K562 (cell line): ENCODE results near the gene PMVK.

ENCODE experiments used
- CC2D1A ChIP-seq: fragments of 450-650 bp; IDR thresholded peaks from 2 replicates; pipeline ENCODE4 v1.6.1; 2017; ENCODE audit warnings: mild to moderate bottlenecking
- CEBPB ChIP-seq: fragments of 450-650 bp; IDR thresholded peaks from 2 replicates; pipeline ENCODE4 v1.6.1; 2016; ENCODE audit warnings: missing genetic modification characterization, missing compliant biosample characterization
- CTCF ChIP-seq, 3 experiments: IDR thresholded peaks in 2 of 3; conservative IDR thresholded peaks in 1 of 3; 2 replicates each; pipeline ENCODE4 v1.5.1; 2011 to 2012; ENCODE audit warnings: low read length in 3 of 3, mild to moderate bottlenecking in 3 of 3, control low read depth in 2 of 3, improper control_type of control experiment in 1 of 3, inconsistent platforms in 1 of 3, low read depth in 1 of 3, mixed read lengths in 1 of 3, moderate library complexity in 1 of 3; ENCODE audit not compliant: insufficient read depth in 2 of 3
- EZH2 ChIP-seq: IDR thresholded peaks from 2 replicates; pipeline ENCODE4 v1.6.1; 2012; ENCODE audit warnings: low read depth, mild to moderate bottlenecking, inconsistent platforms, low read length, borderline replicate concordance
- GABPA ChIP-seq: fragments of 200-800 bp; sonication (Bioruptor generic); conservative IDR thresholded peaks from 2 replicates; pipeline ENCODE4 v1.6.1; 2016; ENCODE audit warnings: low read depth, missing genetic modification characterization, missing compliant biosample characterization
- JUND ChIP-seq, 2 experiments: IDR thresholded peaks; 2 replicates in 1 of 2; 3 replicates in 1 of 2; pipeline ENCODE4 v1.6.1; 2011; ENCODE audit warnings: borderline replicate concordance in 2 of 2, low read depth in 2 of 2, low read length in 2 of 2, improper control_type of control experiment in 1 of 2, missing biosample characterization in 1 of 2, missing genetic modification characterization in 1 of 2, missing genetic modification reagents in 1 of 2
- MYNN ChIP-seq, 2 experiments: sonication (generic); formaldehyde crosslinking in 1 of 2; IDR thresholded peaks; 2 replicates each; pipeline versions ENCODE4 v1.5.0 to v1.6.1; 2016 to 2020; ENCODE audit warnings: antibody characterized with exemption in 1 of 2, missing genetic modification reagents in 1 of 2
- RNF2 ChIP-seq: sonication (generic); IDR thresholded peaks from 2 replicates; pipeline ENCODE4 v1.6.1; 2016
- SAFB2 ChIP-seq: fragments of 200-400 bp; formaldehyde crosslinking; IDR thresholded peaks from 2 replicates; pipeline ENCODE4 v1.6.1; 2018; ENCODE audit warnings: borderline replicate concordance, low read length, low read depth, moderate library complexity; ENCODE audit not compliant: severe bottlenecking
- SMAD1 ChIP-seq: fragments of 150-350 bp; IDR thresholded peaks from 2 replicates; pipeline ENCODE4 v1.6.1; 2014; ENCODE audit warnings: low read length, low read depth; ENCODE audit not compliant: partially characterized antibody
- TAF1 ChIP-seq: IDR thresholded peaks from 2 replicates; pipeline ENCODE4 v1.6.1; 2011; ENCODE audit warnings: mild to moderate bottlenecking, low read length, moderate library complexity; ENCODE audit not compliant: insufficient read depth, control insufficient read depth, severe bottlenecking; ENCODE audit errors: extremely low read depth
- TF ChIP-seq, protein P1 (sequence below): fragments of 450-650 bp; IDR thresholded peaks from 2 replicates; pipeline ENCODE4 v1.6.1; 2017; ENCODE audit warnings: antibody characterized with exemption, mild to moderate bottlenecking
- TF ChIP-seq, protein P2 (sequence below), 2 experiments: fragments of 450-650 bp in 1 of 2; sonication (generic) in 1 of 2; formaldehyde crosslinking in 1 of 2; IDR thresholded peaks in 1 of 2; conservative IDR thresholded peaks in 1 of 2; 2 replicates each; pipeline versions ENCODE4 v1.6.1 to v1.8.1; 2016 to 2023; ENCODE audit warnings: mild to moderate bottlenecking in 2 of 2, moderate library complexity in 2 of 2, inconsistent platforms in 1 of 2, missing genetic modification reagents in 1 of 2

GRCh38 chr1:154968731-154969130 is 32.2 kb upstream of the PMVK start:
- TF ChIP-seq CTCF (IDR thresholded peaks at IDR 0.05 in 2 of 3, conservative IDR thresholded peaks at IDR 0.05 in 1 of 3; ENCODE audit: insufficient read depth in 2 of 3, low read depth in 1 of 3, low read length in 3 of 3) = no peak
- TF ChIP-seq CC2D1A = no peak
- no peak for TF ChIP-seq CEBPB
- no peak for TF ChIP-seq JUND (IDR thresholded peaks at IDR 0.05; ENCODE audit: borderline replicate concordance, low read depth, low read length)
- no peak for TF ChIP-seq JUND (tag; IDR thresholded peaks at IDR 0.05; ENCODE audit: borderline replicate concordance, low read depth, low read length)
- TF ChIP-seq MYNN (IDR thresholded peaks at IDR 0.05) = no peak
- no peak for TF ChIP-seq MYNN (CRISPR knock-in tag; IDR thresholded peaks at IDR 0.05)
- no peak for TF ChIP-seq RNF2
- TF ChIP-seq GABPA = no peak
- TF ChIP-seq, protein P1, sequence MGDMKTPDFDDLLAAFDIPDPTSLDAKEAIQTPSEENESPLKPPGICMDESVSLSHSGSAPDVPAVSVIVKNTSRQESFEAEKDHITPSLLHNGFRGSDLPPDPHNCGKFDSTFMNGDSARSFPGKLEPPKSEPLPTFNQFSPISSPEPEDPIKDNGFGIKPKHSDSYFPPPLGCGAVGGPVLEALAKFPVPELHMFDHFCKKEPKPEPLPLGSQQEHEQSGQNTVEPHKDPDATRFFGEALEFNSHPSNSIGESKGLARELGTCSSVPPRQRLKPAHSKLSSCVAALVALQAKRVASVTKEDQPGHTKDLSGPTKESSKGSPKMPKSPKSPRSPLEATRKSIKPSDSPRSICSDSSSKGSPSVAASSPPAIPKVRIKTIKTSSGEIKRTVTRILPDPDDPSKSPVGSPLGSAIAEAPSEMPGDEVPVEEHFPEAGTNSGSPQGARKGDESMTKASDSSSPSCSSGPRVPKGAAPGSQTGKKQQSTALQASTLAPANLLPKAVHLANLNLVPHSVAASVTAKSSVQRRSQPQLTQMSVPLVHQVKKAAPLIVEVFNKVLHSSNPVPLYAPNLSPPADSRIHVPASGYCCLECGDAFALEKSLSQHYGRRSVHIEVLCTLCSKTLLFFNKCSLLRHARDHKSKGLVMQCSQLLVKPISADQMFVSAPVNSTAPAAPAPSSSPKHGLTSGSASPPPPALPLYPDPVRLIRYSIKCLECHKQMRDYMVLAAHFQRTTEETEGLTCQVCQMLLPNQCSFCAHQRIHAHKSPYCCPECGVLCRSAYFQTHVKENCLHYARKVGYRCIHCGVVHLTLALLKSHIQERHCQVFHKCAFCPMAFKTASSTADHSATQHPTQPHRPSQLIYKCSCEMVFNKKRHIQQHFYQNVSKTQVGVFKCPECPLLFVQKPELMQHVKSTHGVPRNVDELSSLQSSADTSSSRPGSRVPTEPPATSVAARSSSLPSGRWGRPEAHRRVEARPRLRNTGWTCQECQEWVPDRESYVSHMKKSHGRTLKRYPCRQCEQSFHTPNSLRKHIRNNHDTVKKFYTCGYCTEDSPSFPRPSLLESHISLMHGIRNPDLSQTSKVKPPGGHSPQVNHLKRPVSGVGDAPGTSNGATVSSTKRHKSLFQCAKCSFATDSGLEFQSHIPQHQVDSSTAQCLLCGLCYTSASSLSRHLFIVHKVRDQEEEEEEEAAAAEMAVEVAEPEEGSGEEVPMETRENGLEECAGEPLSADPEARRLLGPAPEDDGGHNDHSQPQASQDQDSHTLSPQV = no peak
- TF ChIP-seq, protein P2, sequence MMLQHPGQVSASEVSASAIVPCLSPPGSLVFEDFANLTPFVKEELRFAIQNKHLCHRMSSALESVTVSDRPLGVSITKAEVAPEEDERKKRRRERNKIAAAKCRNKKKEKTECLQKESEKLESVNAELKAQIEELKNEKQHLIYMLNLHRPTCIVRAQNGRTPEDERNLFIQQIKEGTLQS (IDR thresholded peaks at IDR 0.05) = no peak
- TF ChIP-seq, protein P2 (CRISPR knock-in tag; conservative IDR thresholded peaks at IDR 0.05) = no peak
- TF ChIP-seq SMAD1 = no peak
- TF ChIP-seq TAF1 = no peak
- no peak for TF ChIP-seq SAFB2
- TF ChIP-seq EZH2 = no peak
